ENCODE results near the gene BGN. TPM values are rescaled to one million over a fixed set of nuclear protein-coding genes. Genes with fewer than 3 reads are reported as not detected.

The BGN gene
- total RNA-seq, result 100 to 1,000 TPM in 1 of 2 donors, 10 to 100 TPM in 1; 16.9 to 174 TPM

DNA sequence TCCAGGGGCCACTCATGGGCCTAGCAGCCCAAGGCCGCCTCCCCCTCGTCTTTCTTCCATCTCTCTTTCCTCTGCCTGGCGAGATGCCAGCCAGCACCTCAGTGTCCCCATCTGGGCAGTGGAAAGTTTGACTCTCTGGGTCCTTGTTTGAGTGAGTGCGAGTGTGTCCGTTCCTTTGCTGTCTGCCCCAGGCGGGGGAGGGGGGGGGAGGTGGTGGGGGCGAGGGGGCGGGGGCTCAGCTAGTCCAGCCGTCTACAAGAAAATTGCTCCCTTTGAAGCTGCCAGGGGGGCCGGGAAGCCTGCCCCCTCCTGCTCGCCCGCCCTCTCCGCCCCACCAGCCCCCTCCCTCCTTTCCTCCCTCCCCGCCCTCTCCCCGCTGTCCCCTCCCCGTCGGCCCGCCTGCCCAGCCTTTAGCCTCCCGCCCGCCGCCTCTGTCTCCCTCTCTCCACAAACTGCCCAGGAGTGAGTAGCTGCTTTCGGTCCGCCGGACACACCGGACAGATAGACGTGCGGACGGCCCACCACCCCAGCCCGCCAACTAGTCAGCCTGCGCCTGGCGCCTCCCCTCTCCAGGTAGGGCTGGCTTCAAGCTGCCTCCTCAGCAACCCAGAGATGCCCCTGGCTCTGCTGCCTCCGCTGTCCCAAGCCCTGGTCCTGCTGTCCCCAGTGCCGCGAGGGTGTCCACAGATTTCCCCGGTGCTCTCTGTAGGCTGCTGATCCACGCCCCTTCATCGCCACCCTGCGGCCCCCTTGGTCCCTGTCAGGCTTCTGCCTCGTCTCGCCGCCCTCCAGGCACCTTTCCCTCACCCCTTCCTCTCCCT is at the start of gene BGN:
Gene BGN (plus strand): TSS at position 440 of the 821 bp plus-strand sequence. CDS start 9,652 bp downstream, outside the sequence.
- no peaks in the 10 kb centered on the region for H3K9me3 ChIP-seq
- H3K36me3 ChIP-seq, result no peaks in the 10 kb centered on the region
- no peaks in the 10 kb centered on the region for H3K4me1 ChIP-seq (replicated peaks)
- H3K27ac ChIP-seq, result peak within 1 kb of the TSS in 1 of 2 donors; percentile 11
- H3K27me3 ChIP-seq (replicated peaks; ENCODE audit: insufficient read depth), result no peaks in the 10 kb centered on the region
- H3K4me3 ChIP-seq, result no peak within 1 kb of the TSS
- TF ChIP-seq POLR2A (IDR thresholded peaks at IDR 0.05) (no peak), POLR2AphosphoS5 (IDR thresholded peaks at IDR 0.05) (no peak)
- TF ChIP-seq, protein P1, sequence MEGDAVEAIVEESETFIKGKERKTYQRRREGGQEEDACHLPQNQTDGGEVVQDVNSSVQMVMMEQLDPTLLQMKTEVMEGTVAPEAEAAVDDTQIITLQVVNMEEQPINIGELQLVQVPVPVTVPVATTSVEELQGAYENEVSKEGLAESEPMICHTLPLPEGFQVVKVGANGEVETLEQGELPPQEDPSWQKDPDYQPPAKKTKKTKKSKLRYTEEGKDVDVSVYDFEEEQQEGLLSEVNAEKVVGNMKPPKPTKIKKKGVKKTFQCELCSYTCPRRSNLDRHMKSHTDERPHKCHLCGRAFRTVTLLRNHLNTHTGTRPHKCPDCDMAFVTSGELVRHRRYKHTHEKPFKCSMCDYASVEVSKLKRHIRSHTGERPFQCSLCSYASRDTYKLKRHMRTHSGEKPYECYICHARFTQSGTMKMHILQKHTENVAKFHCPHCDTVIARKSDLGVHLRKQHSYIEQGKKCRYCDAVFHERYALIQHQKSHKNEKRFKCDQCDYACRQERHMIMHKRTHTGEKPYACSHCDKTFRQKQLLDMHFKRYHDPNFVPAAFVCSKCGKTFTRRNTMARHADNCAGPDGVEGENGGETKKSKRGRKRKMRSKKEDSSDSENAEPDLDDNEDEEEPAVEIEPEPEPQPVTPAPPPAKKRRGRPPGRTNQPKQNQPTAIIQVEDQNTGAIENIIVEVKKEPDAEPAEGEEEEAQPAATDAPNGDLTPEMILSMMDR (IDR thresholded peaks at IDR 0.05), result peak in 2 of 4 experiments; percentile 29 to 39
- no peak for DNase-seq (ENCODE audit: low spot score)
- 8% methylated on average over 24 of the region's 41 CpGs for WGBS
- intact Hi-C loops (cut with DNase I), result no loop called here

DNA sequence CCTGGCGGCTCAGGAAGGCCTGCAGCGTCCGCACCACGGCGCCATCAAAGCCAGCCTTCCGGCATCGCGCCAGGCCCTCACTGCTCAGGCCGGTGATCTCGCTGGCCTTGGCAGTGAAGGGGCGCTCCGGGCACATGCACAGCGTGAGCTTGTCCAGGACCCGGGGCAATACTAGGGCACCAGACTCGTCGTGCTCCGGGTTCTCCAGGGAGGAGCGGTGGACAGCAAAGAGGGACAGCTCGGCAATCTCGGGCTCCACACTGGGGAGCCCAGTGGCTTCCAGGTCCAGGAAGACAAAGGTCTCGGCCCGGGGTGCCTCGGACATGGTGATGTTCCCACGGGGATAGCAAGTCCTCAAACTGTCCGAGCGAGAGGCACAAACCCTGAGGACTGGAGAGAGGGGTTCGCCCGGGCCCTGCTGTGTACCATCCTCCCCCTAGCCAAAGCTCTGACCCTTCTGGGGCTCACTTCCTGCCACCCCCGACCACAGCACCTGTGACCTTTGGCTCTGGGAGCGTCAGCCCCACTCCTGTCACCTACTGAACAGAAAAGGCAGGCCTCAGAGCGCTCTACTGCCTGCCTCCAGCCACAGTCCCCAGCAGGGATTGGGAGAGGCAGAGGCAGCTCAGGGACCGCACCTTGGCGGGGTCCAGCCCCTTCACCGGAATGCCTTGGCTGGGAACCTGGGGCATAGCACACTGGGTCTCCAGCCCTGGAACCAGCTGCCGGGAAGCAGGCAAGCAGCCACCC is 49.5 kb upstream of the BGN start:
- H3K9me3 ChIP-seq, result no peaks in the 10 kb centered on the region
- no peaks in the 10 kb centered on the region for H3K27me3 ChIP-seq (replicated peaks; ENCODE audit: insufficient read depth)
- no peaks in the 10 kb centered on the region for H3K36me3 ChIP-seq
- no peak for DNase-seq (ENCODE audit: low spot score)
- no peak overlapping the region for H3K27ac ChIP-seq
- WGBS, result 93% methylated on average over 3 of the region's 35 CpGs
- TF ChIP-seq POLR2A (IDR thresholded peaks at IDR 0.05) (no peak), POLR2AphosphoS5 (IDR thresholded peaks at IDR 0.05) (no peak)
- TF ChIP-seq, protein P1 (IDR thresholded peaks at IDR 0.05), result no peak
- no peak overlapping the region for H3K4me3 ChIP-seq
- intact Hi-C loops (cut with DNase I), result no loop called here
- no peaks in the 10 kb centered on the region for H3K4me1 ChIP-seq (replicated peaks)

GRCh38 chrX:153445856-153446635 is 48.7 kb upstream of the BGN start, which contains the start of gene TREX2:
TREX2 (minus strand) TSS chrX:153446056; CDS start chrX:153445430, 626 bp downstream.
- TF ChIP-seq POLR2AphosphoS5 (IDR thresholded peaks at IDR 0.05) (no peak), POLR2A (IDR thresholded peaks at IDR 0.05) (no peak)
- TF ChIP-seq, protein P1 (IDR thresholded peaks at IDR 0.05), result no peak
- Histone ChIP-seq H3K4me1 (replicated peaks) (no peaks in the 10 kb centered on the region), H3K27me3 (replicated peaks; ENCODE audit: insufficient read depth) (no peaks in the 10 kb centered on the region), H3K27ac (no peak within 1 kb of the TSS), H3K9me3 (no peaks in the 10 kb centered on the region), H3K4me3 (no peak within 1 kb of the TSS), H3K36me3 (no peaks in the 10 kb centered on the region)
- intact Hi-C loops (cut with DNase I), result no loop called here
- 79% methylated on average over 12 of the region's 30 CpGs for WGBS
- no peak for DNase-seq (ENCODE audit: low spot score)

DNA sequence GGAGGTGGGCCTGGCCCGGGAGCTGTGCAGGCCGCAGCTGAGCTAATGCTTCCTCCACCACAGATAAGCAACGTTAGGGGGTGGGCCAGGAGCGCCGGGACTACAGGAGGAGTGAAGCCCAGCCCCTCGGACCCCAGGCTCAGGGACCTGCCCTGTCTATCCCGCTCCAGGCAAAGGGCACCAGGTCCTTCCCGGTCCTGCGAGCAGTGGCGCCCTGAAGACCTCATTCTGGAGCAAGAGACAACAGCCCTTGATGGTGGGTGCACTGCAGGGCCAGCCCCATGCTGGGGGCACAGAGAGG is 48.2 kb upstream of the BGN start:
- H3K9me3 ChIP-seq, result no peaks in the 10 kb centered on the region
- TF ChIP-seq POLR2AphosphoS5 (IDR thresholded peaks at IDR 0.05) (no peak), POLR2A (IDR thresholded peaks at IDR 0.05) (no peak)
- TF ChIP-seq, protein P1 (IDR thresholded peaks at IDR 0.05), result no peak
- 62% methylated on average over 5 of the region's 10 CpGs for WGBS
- H3K27ac ChIP-seq, result no peak overlapping the region
- H3K4me1 ChIP-seq (replicated peaks), result no peaks in the 10 kb centered on the region
- intact Hi-C loops (cut with DNase I), result no loop called here
- H3K4me3 ChIP-seq, result no peak overlapping the region
- DNase-seq (ENCODE audit: low spot score), result no peak
- no peaks in the 10 kb centered on the region for H3K27me3 ChIP-seq (replicated peaks; ENCODE audit: insufficient read depth)
- H3K36me3 ChIP-seq, result no peaks in the 10 kb centered on the region

Measured in prostate gland (tissue), 2 donors.